ENCODE results near the gene RANBP17. TPM values are rescaled to one million over a fixed set of nuclear protein-coding genes. Genes with fewer than 3 reads are reported as not detected.

Gene RANBP17
- polyA plus RNA-seq, 1 of the 3 experiments (the other 2 are of a cell fraction), result 6.0 TPM

DNA sequence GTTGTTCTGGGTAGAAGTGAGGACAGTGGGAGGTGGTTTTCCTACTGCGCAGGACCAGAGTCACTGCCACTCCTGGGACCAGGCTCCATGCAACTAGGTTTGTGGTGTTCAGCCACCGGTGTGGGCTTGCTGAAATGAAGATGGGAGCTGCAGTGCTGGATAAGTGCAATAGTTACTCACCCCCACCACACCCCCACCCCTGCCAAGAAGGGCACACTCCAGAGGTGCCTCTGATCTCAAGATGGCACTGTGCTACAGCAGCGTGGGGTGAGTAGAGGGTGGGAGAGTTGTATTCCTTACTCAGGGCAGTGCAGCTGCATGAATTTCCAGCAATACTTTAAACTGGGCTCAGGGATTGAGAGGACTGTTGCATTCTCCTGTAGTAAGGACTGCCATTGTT is 259.8 kb downstream of the RANBP17 start:
- ChIA-PET CTCF (no interaction called here), POLR2A (no interaction called here)
- Histone ChIP-seq H3K36me3 (replicated peaks in 1 of 2; ENCODE audit: control insufficient read depth in 1 of 2, insufficient read depth in 2 of 2, low read length in 1 of 2) (no peaks in the 10 kb centered on the region), H3K4me3 (ENCODE audit: low read depth in 2 of 2, low read length in 1 of 2) (no peak overlapping the region), H3K4me2 (no peak overlapping the region), H3F3A (replicated peaks; ENCODE audit: insufficient read depth) (no peaks in the 10 kb centered on the region), H3K27ac (ENCODE audit: low read depth in 2 of 2, low read length in 1 of 2) (no peak overlapping the region), H3K79me2 (ENCODE audit: insufficient read depth) (no peaks in the 10 kb centered on the region), H3K9ac (no peak overlapping the region), H3K9me2 (no peaks in the 10 kb centered on the region), H2AFZ (ENCODE audit: low read depth) (no peak overlapping the region), H4K20me1 (ENCODE audit: insufficient read depth) (no peaks in the 10 kb centered on the region), H3K4me1 (ENCODE audit: control insufficient read depth in 1 of 2, insufficient read depth in 2 of 2, low read depth in 1 of 2, low read length in 1 of 2) (peaks cover 0 to 14% of the 10 kb centered on the region in 2 experiments; a peak in 1 of 4 replicates), H3K9me3 (no peaks in the 10 kb centered on the region), H3K27me3 (ENCODE audit: insufficient read depth) (no peaks in the 10 kb centered on the region)
- no CpG with 5 or more reads among the region's 3 CpGs for WGBS (ENCODE audit: low lambda C conversion rate)
- no peak for DNase-seq
- TF ChIP-seq IRF3 (IDR thresholded peaks at IDR 0.05; ENCODE audit: low read depth, low read length) (no peak), TEAD4 (IDR thresholded peaks at IDR 0.05; ENCODE audit: borderline replicate concordance, insufficient read depth) (no peak), EZH2phosphoT487 (IDR thresholded peaks at IDR 0.05; ENCODE audit: borderline replicate concordance, low read depth) (no peak), CTCF (IDR thresholded peaks at IDR 0.05) (no peak), FOSL2 (IDR thresholded peaks at IDR 0.05; ENCODE audit: borderline replicate concordance, low read depth) (no peak), NRF1 (IDR thresholded peaks at IDR 0.05; ENCODE audit: low read depth, low read length) (no peak), RCOR1 (IDR thresholded peaks at IDR 0.05; ENCODE audit: low read length) (no peak), JUND (IDR thresholded peaks at IDR 0.05) (no peak), FOXJ3 (CRISPR knock-in tag; IDR thresholded peaks at IDR 0.05) (no peak), ELF1 (IDR thresholded peaks at IDR 0.05) (no peak), SIN3A (IDR thresholded peaks at IDR 0.05; ENCODE audit: borderline replicate concordance, low read depth, low read length) (no peak), GABPA (IDR thresholded peaks at IDR 0.05; ENCODE audit: low read depth) (no peak), RFX5 (IDR thresholded peaks at IDR 0.05; ENCODE audit: low read length) (no peak)

- no peak overlapping the region for H2AFZ ChIP-seq (ENCODE audit: low read depth)
- no peak overlapping the region for H3K9ac ChIP-seq
- no peaks in the 10 kb centered on the region for H3K9me2 ChIP-seq
- TF ChIP-seq JUND (IDR thresholded peaks at IDR 0.05), result no peak
- TF ChIP-seq NFIC (IDR thresholded peaks at IDR 0.05; ENCODE audit: borderline replicate concordance), result peak; percentile 60
- ChIA-PET POLR2A (no interaction called here), CTCF (interaction anchor here (1.2 kb wide), 1 partner anchor 220 kb away, joined by 4 read pairs; no protein-coding TSS in a partner anchor)
- peak; percentile 25 for DNase-seq
- no peaks in the 10 kb centered on the region for H3F3A ChIP-seq (replicated peaks; ENCODE audit: insufficient read depth)
- H3K4me2 ChIP-seq, result no peak overlapping the region
- H4K20me1 ChIP-seq (ENCODE audit: insufficient read depth), result no peaks in the 10 kb centered on the region
- H3K9me3 ChIP-seq, result no peaks in the 10 kb centered on the region
- no peaks in the 10 kb centered on the region for H3K79me2 ChIP-seq (ENCODE audit: insufficient read depth)
- no peaks in the 10 kb centered on the region for H3K27me3 ChIP-seq (ENCODE audit: insufficient read depth)
- H3K4me1 ChIP-seq (ENCODE audit: control insufficient read depth in 1 of 2, insufficient read depth in 2 of 2, low read depth in 1 of 2, low read length in 1 of 2), result peaks cover 0 to 14% of the 10 kb centered on the region in 2 experiments; a peak in 1 of 4 replicates
- H3K27ac ChIP-seq (ENCODE audit: low read depth in 2 of 2, low read length in 1 of 2), result no peak overlapping the region; a peak in 1 of 4 replicates
- H3K36me3 ChIP-seq (replicated peaks in 1 of 2; ENCODE audit: control insufficient read depth in 1 of 2, insufficient read depth in 2 of 2, low read length in 1 of 2), result no peaks in the 10 kb centered on the region
- 83% methylated on average over 2 of the region's 2 CpGs for WGBS (ENCODE audit: low lambda C conversion rate)
- no peak overlapping the region for H3K4me3 ChIP-seq (ENCODE audit: low read depth in 2 of 2, low read length in 1 of 2)
Observed at GRCh38 chr5:171122372-171122771, 260.6 kb downstream of the RANBP17 start.

Data from SK-N-SH (cell line).